GM18519 (cell line): Measurements from ENCODE around the gene ROPN1L.
"Not testable (repeated sequence)": the region's sequence is repeated elsewhere in the genome, so short reads cannot be mapped to it uniquely, and the experiment has no call there.

ENCODE experiments used
- ATAC-seq: cut with Tn5 transposase; IDR thresholded peaks from one replicate; pipeline ENCODE4 v1.9.1; 2021; ENCODE audit warnings: mild to moderate bottlenecking, moderate library complexity; ENCODE audit not compliant: unreplicated experiment, low FRiP score

The ROPN1L gene

GRCh38 chr5:10441083-10441991 lies at the start of gene ROPN1L:
ROPN1L (plus strand) TSS chr5:10441879; CDS start chr5:10442168, 289 bp downstream.
- peak; percentile 96 for ATAC-seq

GRCh38 chr5:10392567-10393328 lies 48.9 kb upstream of the ROPN1L start:
- not testable (repeated sequence) for ATAC-seq

- ATAC-seq, result no peak
Measured at GRCh38 chr5:10393491-10393890, 48.2 kb upstream of the ROPN1L start.

- no peak for ATAC-seq
Measured at GRCh38 chr5:10396552-10396951, 45.1 kb upstream of the ROPN1L start.

DNA sequence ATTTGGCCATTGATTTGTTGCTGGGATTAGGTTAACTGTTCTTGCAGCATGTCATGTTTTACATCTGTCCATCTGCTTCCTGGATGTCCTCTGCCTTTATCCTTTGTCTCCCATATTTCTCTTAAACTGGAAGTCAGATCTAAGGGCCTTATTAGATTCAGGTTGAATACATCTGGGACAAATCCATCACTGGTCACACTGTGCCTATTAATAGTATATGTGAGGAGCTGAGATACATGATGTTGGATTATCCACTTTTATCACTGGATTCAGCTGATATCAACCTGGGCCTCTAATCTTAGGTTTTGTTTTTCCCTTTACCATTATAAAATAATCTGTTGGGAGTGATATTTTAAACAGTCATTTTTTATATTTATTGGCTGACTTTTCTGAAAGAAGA lies 41.8 kb upstream of the ROPN1L start:
- ATAC-seq, result no peak

DNA sequence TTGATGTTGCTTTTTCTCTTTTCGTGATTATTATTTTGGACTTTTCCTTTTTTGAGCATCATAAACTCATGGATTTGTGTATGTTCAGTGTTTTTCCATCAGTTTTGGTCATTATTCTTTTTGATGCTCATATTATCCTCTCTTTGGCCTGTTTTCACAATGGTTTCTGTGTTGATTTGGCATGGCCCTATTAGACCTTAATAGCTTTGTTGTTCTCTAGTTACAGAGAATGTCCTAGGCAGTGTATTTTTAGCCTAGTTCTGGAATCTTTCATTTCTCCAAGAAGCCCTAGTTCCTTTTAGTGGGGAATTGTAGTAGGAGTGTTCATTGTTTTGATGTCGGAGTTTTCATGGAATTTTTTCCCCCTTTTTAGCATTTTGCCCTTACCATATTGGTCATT lies 41.3 kb upstream of the ROPN1L start:
- no peak for ATAC-seq

GRCh38 chr5:10400831-10401230 lies 40.8 kb upstream of the ROPN1L start:
- no peak for ATAC-seq

DNA sequence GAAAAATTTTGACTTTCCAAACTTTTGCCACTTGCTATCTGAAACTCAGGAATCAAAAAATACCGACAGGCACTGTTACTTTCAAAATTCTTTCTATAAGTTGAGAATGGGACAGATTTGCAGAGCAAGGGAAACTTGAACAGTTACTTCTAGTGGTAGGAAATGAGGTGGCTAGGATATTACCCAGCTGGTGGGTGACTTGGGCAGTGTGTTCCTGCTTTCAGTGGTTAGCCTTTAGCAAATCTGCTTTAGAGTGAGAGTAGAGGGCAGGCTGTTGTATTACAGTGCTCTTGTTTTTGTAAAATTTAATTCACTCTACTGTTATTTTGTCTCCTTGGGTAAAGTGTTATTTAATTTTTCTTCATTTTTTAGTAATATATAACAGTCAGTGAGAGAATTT lies 40.2 kb upstream of the ROPN1L start:
- peak; percentile 49 for ATAC-seq

- no peak for ATAC-seq
Measured at GRCh38 chr5:10403829-10404228, 37.9 kb upstream of the ROPN1L start.

DNA sequence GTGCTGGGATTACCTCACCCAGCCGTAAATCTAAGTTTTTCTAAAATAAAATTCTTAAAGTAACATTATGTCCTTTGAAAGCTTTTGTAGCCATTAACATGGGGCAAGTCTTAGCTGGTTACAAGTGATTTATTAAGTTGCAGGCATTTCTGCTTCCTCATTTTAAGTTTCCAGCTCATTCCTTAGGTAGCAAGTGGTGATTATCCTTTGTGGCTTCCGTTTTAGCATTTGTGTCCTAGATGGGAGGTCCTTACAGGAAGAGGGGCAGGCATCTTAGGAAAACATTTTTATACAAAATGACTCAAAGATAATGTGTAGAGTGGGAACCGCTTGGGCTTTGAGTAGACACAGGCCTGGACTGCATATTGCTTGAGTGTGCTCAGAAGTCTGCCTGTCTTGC lies 35.0 kb upstream of the ROPN1L start:
- ATAC-seq, result no peak

DNA sequence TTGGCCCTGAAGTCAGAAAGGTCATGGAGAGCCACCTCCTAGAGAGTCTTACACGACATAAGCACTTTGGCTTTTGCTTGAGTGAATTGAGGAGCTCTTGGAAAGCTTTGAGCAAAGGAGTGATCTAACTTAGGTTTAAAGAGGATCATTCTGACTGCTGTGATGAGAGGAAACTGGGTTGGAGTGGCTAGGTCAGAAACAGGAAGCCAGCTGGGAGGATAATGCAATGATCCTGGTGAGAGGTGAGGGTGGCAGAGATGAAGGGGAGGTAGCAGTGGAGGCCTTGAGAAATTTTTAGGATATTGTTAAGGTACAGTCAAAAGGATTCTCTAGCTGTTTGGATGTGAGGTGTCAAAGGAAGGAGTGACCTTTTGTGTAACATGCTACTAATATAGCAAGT lies 32.2 kb upstream of the ROPN1L start:
- ATAC-seq, result no peak

- ATAC-seq, result no peak
Measured at GRCh38 chr5:10410662-10411061, 31.0 kb upstream of the ROPN1L start.

GRCh38 chr5:10411336-10411735 lies 30.3 kb upstream of the ROPN1L start:
- no peak for ATAC-seq

- ATAC-seq, result no peak
Measured at GRCh38 chr5:10416868-10417267, 24.8 kb upstream of the ROPN1L start.

DNA sequence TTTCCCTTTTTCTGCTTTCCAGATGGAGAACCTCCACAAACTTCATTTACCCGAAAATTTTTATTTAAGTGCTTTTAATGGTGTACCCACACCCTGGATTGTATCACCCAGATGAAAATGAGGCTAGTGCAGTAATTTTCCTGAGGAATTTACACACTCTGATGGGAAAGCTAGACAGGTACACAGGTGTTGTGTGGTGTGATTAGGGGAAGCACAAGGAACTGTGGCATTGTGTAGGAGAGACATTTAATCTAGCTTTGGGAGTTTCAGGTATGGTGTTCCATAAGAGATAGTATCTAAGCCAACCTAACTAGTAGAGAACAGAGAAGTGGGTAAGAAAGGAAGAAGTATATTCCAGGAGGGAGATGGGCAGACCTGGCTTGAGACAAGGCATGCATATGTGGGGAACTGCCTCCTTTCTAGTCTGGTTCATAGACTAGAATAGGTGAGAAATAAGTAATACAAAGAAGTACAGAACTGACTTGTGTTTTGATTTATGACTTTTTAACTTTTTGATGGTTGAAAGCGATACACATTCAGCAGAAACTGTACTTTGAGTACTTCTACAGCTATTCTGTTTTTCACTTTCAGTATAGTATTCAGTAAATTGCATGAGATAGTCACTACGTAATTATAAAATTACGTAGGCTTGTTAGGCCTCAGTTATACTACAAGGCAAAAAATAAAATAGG lies 22.9 kb upstream of the ROPN1L start:
- ATAC-seq, result no peak

GRCh38 chr5:10420468-10420867 lies 21.2 kb upstream of the ROPN1L start:
- ATAC-seq, result no peak

GRCh38 chr5:10420932-10421331 lies 20.7 kb upstream of the ROPN1L start:
- no peak for ATAC-seq

DNA sequence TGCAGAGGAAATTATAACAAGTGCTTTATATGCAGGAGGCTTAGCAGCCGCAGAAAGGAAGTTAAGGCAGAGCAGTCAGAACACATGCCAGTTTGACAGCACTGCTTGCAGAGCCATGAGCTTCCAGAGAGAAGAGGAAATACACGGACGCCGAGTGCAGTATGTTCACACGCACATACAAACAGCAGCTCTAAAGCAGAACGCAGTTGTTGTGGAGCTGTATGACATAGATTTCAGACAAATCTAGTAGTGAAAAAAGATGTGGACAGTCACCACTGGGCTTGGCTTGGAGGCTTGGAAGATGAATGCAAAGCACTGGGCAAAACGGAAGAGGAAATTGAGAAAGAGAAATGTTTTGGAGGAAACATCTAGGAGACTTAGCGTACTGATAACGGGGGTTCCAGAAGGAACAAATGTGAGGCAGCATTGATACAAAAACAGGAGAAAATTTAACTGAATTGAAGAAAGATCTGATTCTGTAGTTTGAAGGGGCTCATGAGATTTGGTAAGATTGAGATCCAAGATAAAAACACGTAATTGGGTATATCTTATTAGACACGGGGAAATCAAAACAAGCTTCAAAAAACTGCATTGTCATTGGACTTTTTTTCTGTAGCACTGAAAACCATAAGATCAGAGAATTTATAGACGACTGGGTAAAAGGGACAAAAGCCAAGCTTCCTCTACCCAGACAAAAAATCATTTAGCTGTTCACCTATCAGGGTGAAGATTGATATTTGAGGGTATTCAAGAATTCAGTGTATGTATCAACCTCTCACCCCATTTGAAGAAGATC lies 19.6 kb upstream of the ROPN1L start:
- ATAC-seq, result no peak

DNA sequence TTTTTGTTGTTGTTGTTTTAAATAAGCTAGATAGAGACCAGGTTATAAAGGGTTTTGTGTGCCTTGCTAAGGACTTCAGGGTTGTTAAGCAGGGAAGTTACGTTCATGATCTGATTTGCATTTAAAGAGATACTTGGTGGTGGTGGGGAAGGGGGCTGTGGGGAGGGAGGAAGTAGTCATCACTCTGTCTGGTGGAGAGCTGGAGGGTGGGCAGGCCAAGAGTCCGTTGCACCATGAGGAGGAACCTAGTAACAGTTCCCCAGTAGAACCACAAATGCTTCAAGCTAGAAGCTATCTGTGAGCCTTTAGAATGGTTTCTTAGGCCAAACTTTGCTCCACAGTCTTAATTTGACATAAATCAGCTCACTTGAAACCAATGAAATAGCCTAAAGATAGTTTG lies 18.7 kb upstream of the ROPN1L start:
- ATAC-seq, result no peak

- no peak for ATAC-seq
Measured at GRCh38 chr5:10424124-10424731, 17.5 kb upstream of the ROPN1L start.
